Mucosa of rectum (tissue), 2 donors: ENCODE results near the gene PLPP7.

Experiments used
- H3K27ac ChIP-seq, 2 donors: one replicate each; pipeline ENCODE4 v1.7.0; 2013; ENCODE audit warnings: inconsistent platforms in 2 of 2, low read depth in 2 of 2, low read length in 2 of 2
- H3K27me3 ChIP-seq, 2 donors: one replicate each; pipeline ENCODE4 v1.7.0; 2013; ENCODE audit warnings: low read length in 2 of 2; ENCODE audit not compliant: control insufficient read depth in 2 of 2, insufficient read depth in 2 of 2
- H3K36me3 ChIP-seq, 2 donors: one replicate each; pipeline ENCODE4 v1.7.0; 2013; ENCODE audit warnings: low read length in 2 of 2; ENCODE audit not compliant: control insufficient read depth in 2 of 2, insufficient read depth in 2 of 2
- H3K4me1 ChIP-seq, 2 donors: one replicate each; pipeline ENCODE4 v1.7.0; 2013; ENCODE audit warnings: low read length in 2 of 2, mild to moderate bottlenecking in 1 of 2; ENCODE audit not compliant: control insufficient read depth in 2 of 2, insufficient read depth in 2 of 2
- H3K4me3 ChIP-seq, 2 donors: one replicate each; pipeline ENCODE4 v1.7.0; 2013; ENCODE audit warnings: low read length in 2 of 2
- H3K9ac ChIP-seq, 2 donors: one replicate each; pipeline ENCODE4 v1.7.0; 2013; ENCODE audit warnings: low read length in 2 of 2, low read depth in 1 of 2, mild to moderate bottlenecking in 1 of 2
- H3K9me3 ChIP-seq, 2 donors: one replicate each; pipeline ENCODE4 v1.7.0; 2013; ENCODE audit warnings: low read length in 2 of 2; ENCODE audit not compliant: control insufficient read depth in 2 of 2
- donor health status: healthy.
- donor health status: Normal muscosa, but diverticular disease.

PLPP7 gene

GRCh38 chr9:131302244-131303075 lies 12.9 kb downstream of the PLPP7 start:
- Histone ChIP-seq H3K4me3 (no peak overlapping the region), H3K9me3 (no peaks in the 10 kb centered on the region), H3K36me3 (no peaks in the 10 kb centered on the region), H3K27ac (no peak overlapping the region), H3K27me3 (no peaks in the 10 kb centered on the region), H3K4me1 (no peaks in the 10 kb centered on the region), H3K9ac (no peak overlapping the region)

GRCh38 chr9:131303381-131304321 lies 14.1 kb downstream of the PLPP7 start:
- no peaks in the 10 kb centered on the region for H3K4me1 ChIP-seq
- no peaks in the 10 kb centered on the region for H3K36me3 ChIP-seq
- H3K4me3 ChIP-seq, result no peak overlapping the region
- no peak overlapping the region for H3K27ac ChIP-seq
- H3K9ac ChIP-seq, result no peak overlapping the region
- no peaks in the 10 kb centered on the region for H3K9me3 ChIP-seq
- H3K27me3 ChIP-seq, result no peaks in the 10 kb centered on the region

GRCh38 chr9:131304676-131305355 lies 15.3 kb downstream of the PLPP7 start:
- Histone ChIP-seq H3K9ac (no peak overlapping the region), H3K4me3 (no peak overlapping the region), H3K9me3 (no peaks in the 10 kb centered on the region), H3K27ac (no peak overlapping the region), H3K4me1 (no peaks in the 10 kb centered on the region), H3K36me3 (no peaks in the 10 kb centered on the region), H3K27me3 (no peaks in the 10 kb centered on the region)

GRCh38 chr9:131306397-131307004 lies 17.0 kb downstream of the PLPP7 start:
- Histone ChIP-seq H3K27ac (no peak overlapping the region), H3K27me3 (no peaks in the 10 kb centered on the region), H3K9me3 (no peaks in the 10 kb centered on the region), H3K4me3 (no peak overlapping the region), H3K36me3 (no peaks in the 10 kb centered on the region), H3K9ac (no peak overlapping the region), H3K4me1 (no peaks in the 10 kb centered on the region)

- H3K27me3 ChIP-seq, result no peaks in the 10 kb centered on the region
- H3K9ac ChIP-seq, result no peak overlapping the region
- H3K36me3 ChIP-seq, result no peaks in the 10 kb centered on the region
- H3K27ac ChIP-seq, result no peak overlapping the region
- H3K4me3 ChIP-seq, result no peak overlapping the region
- no peaks in the 10 kb centered on the region for H3K9me3 ChIP-seq
- H3K4me1 ChIP-seq, result no peaks in the 10 kb centered on the region
Observed at GRCh38 chr9:131307974-131308373, 18.5 kb downstream of the PLPP7 start.

- H3K9me3 ChIP-seq, result no peaks in the 10 kb centered on the region
- H3K27me3 ChIP-seq, result no peaks in the 10 kb centered on the region
- H3K9ac ChIP-seq, result no peak overlapping the region
- H3K27ac ChIP-seq, result no peak overlapping the region
- no peaks in the 10 kb centered on the region for H3K36me3 ChIP-seq
- no peak overlapping the region for H3K4me3 ChIP-seq
- no peaks in the 10 kb centered on the region for H3K4me1 ChIP-seq
Observed at GRCh38 chr9:131308452-131308851, 18.9 kb downstream of the PLPP7 start.

GRCh38 chr9:131308906-131309529 lies 19.5 kb downstream of the PLPP7 start:
- no peaks in the 10 kb centered on the region for H3K9me3 ChIP-seq
- no peaks in the 10 kb centered on the region for H3K36me3 ChIP-seq
- H3K4me3 ChIP-seq, result no peak overlapping the region
- no peaks in the 10 kb centered on the region for H3K4me1 ChIP-seq
- no peaks in the 10 kb centered on the region for H3K27me3 ChIP-seq
- no peak overlapping the region for H3K27ac ChIP-seq
- H3K9ac ChIP-seq, result no peak overlapping the region

GRCh38 chr9:131309530-131310276 lies 20.2 kb downstream of the PLPP7 start:
- Histone ChIP-seq H3K9ac (no peak overlapping the region), H3K27ac (no peak overlapping the region)

More at GRCh38 chr9:131309530-131310276, 20.2 kb downstream of the PLPP7 start:
- no peaks in the 10 kb centered on the region for H3K36me3 ChIP-seq
- H3K4me1 ChIP-seq, result no peaks in the 10 kb centered on the region
- H3K4me3 ChIP-seq, result no peak overlapping the region
- no peaks in the 10 kb centered on the region for H3K9me3 ChIP-seq
- no peaks in the 10 kb centered on the region for H3K27me3 ChIP-seq
